Endothelial cell (in vitro differentiated cells): Measurements from ENCODE around the gene SRCAP. TPM values are rescaled to one million over a fixed set of nuclear protein-coding genes. Genes with fewer than 3 reads are reported as not detected.

Experiments used
- DNase-seq: peaks from one replicate; pipeline ENCODE4 v3.0.0; 2021; ENCODE audit warnings: low spot score
- H3K27ac Mint-ChIP-seq: one replicate; pipeline ENCODE4 v1.8.0; 2021; ENCODE audit warnings: mixed read lengths, inconsistent platforms; ENCODE audit not compliant: unreplicated experiment
- H3K27me3 Mint-ChIP-seq: one replicate; pipeline ENCODE4 v1.8.0; 2021; ENCODE audit warnings: mild to moderate bottlenecking, moderate library complexity, mixed read lengths, inconsistent platforms; ENCODE audit not compliant: unreplicated experiment
- H3K36me3 Mint-ChIP-seq: one replicate; pipeline ENCODE4 v1.8.0; 2021; ENCODE audit warnings: mild to moderate bottlenecking, low read depth, mixed read lengths, inconsistent platforms; ENCODE audit not compliant: unreplicated experiment
- H3K4me1 Mint-ChIP-seq: one replicate; pipeline ENCODE4 v1.8.0; 2021; ENCODE audit warnings: mild to moderate bottlenecking, mixed read lengths, inconsistent platforms; ENCODE audit not compliant: unreplicated experiment
- H3K4me3 Mint-ChIP-seq: one replicate; pipeline ENCODE4 v1.8.0; 2021; ENCODE audit warnings: mild to moderate bottlenecking, mixed read lengths, inconsistent platforms; ENCODE audit not compliant: unreplicated experiment
- H3K9me3 Mint-ChIP-seq: one replicate; pipeline ENCODE4 v1.8.0; 2021; ENCODE audit warnings: mixed read lengths, inconsistent platforms; ENCODE audit not compliant: unreplicated experiment
- CTCF ChIP-seq: fragments of 200-600 bp; sonication (generic); IDR thresholded peaks from one replicate; pipeline ENCODE4 v1.5.0; 2021; ENCODE audit warnings: antibody characterized with exemption; ENCODE audit not compliant: unreplicated experiment
- total RNA-seq: library from RNA; stranded (reverse); fragmentation: NEBNext Ultra II Directional; extraction: Animal tissue kit (Norgen Biotek cat#: 25700); gene quantifications from one replicate; pipeline ENCODE4 v1.2.1, GENCODE V29; 2021; ENCODE audit not compliant: unreplicated experiment

Gene SRCAP
- total RNA-seq, 1 donor from 2014 or later, result 62.2 TPM

GRCh38 chr16:30780021-30780420 lies 81.0 kb downstream of the SRCAP start:
- H3K27ac Mint-ChIP-seq, result no peak overlapping the region
- DNase-seq, result no peak

GRCh38 chr16:30780549-30780948 lies 81.6 kb downstream of the SRCAP start:
- peaks cover 18% of the 10 kb centered on the region for H3K27me3 Mint-ChIP-seq
- DNase-seq, result no peak
- H3K36me3 Mint-ChIP-seq, result peaks cover 25% of the 10 kb centered on the region
- H3K9me3 Mint-ChIP-seq, result no peaks in the 10 kb centered on the region
- TF ChIP-seq CTCF, result no peak
- no peak overlapping the region for H3K4me3 Mint-ChIP-seq
- no peak overlapping the region for H3K27ac Mint-ChIP-seq
- H3K4me1 Mint-ChIP-seq, result peaks cover 9% of the 10 kb centered on the region

More at GRCh38 chr16:30780021-30780420, 81.0 kb downstream of the SRCAP start:
- Mint-ChIP-seq H3K27me3 (peaks cover 18% of the 10 kb centered on the region), H3K36me3 (peaks cover 25% of the 10 kb centered on the region), H3K9me3 (no peaks in the 10 kb centered on the region), H3K4me3 (no peak overlapping the region), H3K4me1 (peaks cover 9% of the 10 kb centered on the region)
- TF ChIP-seq CTCF, result no peak

GRCh38 chr16:30782486-30783279 lies 83.7 kb downstream of the SRCAP start:
- no peak for DNase-seq
- TF ChIP-seq CTCF, result no peak
- H3K4me1 Mint-ChIP-seq, result peaks cover 8% of the 10 kb centered on the region
- peaks cover 12% of the 10 kb centered on the region for H3K27me3 Mint-ChIP-seq
- H3K4me3 Mint-ChIP-seq, result no peak overlapping the region
- H3K27ac Mint-ChIP-seq, result no peak overlapping the region
- H3K36me3 Mint-ChIP-seq, result peaks cover 25% of the 10 kb centered on the region
- no peaks in the 10 kb centered on the region for H3K9me3 Mint-ChIP-seq

GRCh38 chr16:30783280-30784109 lies 84.5 kb downstream of the SRCAP start:
- H3K9me3 Mint-ChIP-seq, result no peaks in the 10 kb centered on the region
- H3K4me1 Mint-ChIP-seq, result peaks cover 15% of the 10 kb centered on the region
- no peak for DNase-seq
- H3K27ac Mint-ChIP-seq, result no peak overlapping the region
- no peak for TF ChIP-seq CTCF
- H3K36me3 Mint-ChIP-seq, result peaks cover 22% of the 10 kb centered on the region
- H3K27me3 Mint-ChIP-seq, result peaks cover 13% of the 10 kb centered on the region
- peak overlapping the region; percentile 69 for H3K4me3 Mint-ChIP-seq
